GM19025 (cell line): ENCODE measurements around the gene TBR1.

Source experiments
- ATAC-seq: cut with Tn5 transposase; IDR thresholded peaks from one replicate; pipeline ENCODE4 v1.9.1; 2021; ENCODE audit warnings: mild to moderate bottlenecking, low read depth, moderate library complexity; ENCODE audit not compliant: unreplicated experiment

The TBR1 gene

DNA sequence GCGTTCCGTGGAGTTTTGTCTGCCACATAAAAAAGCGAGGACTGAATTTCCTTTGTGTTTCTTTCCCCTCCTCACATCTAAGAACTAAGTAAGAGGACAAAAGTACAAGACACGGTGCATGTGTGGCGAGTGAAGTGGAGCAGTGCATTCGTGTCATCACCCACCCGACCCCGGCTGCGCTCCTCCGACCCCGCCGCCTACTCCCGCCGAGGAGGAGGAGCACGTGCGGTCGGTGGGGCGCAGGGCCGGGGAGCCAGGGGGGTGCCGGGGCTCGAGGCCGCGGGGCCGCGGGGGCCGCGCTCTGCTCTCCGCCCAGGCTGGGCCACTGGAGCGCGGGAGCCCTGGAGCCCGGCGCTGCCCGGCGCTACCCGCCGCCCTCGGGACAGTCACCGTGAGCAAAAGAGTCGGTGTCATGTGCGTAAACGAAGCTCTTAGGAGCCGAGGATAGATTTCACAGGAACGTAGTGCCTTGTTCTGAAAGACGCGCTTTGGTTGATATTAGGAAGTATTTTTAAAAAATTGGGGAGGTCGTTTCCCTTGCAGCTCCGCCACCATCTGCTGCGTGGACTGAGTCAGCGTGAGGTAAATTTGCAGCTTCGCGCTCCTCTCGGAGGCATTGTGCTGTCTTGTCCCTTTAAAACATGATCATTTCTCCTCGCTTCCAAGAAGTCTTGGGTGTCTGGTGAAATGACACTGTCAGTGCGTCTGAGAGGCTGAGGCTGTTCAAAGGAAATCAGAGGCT is 11.0 kb downstream of the TBR1 start:
- no peak for ATAC-seq

DNA sequence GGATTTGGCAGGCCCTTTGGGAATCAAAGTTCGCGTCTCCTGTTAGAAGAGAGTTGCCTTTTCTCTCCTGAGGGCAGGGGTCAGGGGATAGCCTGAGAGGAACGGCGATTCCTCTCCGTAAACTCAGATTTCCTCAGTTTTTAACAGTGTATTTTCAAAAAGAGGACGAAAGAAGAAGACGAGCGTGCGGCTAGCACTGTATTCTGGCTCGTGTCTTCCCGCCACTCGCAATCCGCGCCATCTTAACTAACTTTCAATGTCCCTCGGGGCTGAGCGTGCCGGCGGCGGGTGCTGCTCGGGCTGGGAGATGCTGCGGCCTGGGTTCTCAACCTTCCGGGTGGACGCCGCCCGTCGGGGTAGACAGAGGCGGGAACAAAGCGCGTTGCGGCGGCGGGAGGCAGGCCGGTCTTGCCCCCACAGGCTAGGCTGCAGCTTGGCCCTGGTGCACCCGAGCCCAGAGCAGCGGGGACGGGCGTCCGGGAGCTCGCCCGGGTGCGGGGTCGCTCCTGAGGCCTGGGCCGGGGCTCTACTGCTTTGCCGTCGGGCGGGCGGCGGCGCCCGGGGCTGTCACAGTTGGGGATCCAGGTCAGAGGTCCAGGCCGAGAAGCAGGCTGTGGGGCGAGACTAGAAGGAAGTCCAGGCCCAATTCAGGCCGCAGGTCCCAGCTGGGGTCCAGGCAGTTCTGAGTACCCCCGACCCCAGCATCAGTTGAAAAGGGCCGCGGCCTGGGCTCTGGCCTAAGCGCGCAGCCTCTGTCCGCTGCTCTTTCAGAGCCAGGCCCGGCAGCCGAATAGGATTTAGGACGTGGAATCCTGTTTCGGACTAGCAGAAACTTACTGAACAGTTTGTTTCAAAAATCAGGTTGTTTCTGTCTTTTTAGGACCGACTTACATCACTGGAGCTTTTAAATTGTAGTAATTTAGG is 11.8 kb downstream of the TBR1 start:
- no peak for ATAC-seq

GRCh38 chr2:161430386-161430785 is 14.3 kb downstream of the TBR1 start:
- ATAC-seq = no peak

GRCh38 chr2:161432107-161432506 is 16.0 kb downstream of the TBR1 start:
- ATAC-seq = no peak

DNA sequence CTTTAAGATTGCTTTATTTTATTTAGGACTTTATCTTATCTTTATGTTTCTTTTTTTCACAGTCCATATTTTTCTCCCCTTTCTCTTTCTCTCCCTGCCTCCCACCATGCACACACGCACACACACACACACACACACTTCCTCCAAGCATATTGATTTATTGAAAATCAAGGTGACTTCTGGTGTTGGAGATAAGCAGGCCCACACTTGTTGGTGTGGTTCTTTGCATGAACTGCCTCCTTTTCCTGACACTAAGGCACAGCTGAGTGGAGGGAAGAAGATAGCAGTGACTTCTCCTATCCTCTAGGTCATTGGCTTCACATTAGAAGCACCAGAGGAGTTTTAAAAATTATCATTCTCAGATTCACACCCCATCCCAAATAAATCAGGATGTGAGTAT is 18.0 kb downstream of the TBR1 start:
- no peak for ATAC-seq

DNA sequence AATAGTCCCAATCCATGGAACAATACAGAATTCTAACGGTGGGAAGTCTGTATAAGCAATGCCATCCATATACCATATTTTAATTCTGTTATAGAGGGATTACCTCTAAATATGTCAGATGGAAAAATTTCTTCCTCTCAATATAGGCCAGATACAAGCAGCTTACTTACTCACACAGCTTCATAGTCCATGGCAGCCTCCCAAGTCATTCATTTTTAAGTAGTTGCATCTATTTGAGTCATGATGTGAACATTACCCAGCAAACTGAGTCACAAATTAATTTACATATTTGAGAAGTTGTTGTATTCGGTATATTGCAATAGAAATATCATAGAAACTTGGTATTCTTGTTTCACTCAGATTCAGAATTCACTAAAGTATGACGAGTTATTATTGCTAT is 20.3 kb downstream of the TBR1 start:
- ATAC-seq = no peak

- ATAC-seq = no peak
These were observed 22.5 kb downstream of the TBR1 start for GRCh38 chr2:161438598-161438997.

GRCh38 chr2:161445097-161445496 is 29.0 kb downstream of the TBR1 start:
- no peak for ATAC-seq

DNA sequence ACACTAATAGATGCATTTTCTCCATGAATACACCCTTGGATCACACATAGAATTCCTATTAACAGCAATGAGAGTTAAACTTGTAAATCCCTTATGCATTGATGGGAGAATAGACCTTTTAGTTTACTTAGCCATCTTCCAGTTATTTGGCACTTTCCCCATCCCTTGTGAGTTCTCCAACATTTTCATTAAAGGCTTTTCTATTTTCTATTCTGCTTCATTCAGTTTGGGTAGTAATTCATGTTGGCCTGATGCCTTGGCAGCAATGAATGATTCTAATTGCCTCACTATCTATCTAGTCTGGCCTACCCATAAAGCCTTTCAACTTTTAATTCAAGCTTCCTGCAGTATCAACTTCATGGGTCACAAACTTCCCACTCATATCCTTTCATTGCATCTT is 32.3 kb downstream of the TBR1 start:
- no peak for ATAC-seq

DNA sequence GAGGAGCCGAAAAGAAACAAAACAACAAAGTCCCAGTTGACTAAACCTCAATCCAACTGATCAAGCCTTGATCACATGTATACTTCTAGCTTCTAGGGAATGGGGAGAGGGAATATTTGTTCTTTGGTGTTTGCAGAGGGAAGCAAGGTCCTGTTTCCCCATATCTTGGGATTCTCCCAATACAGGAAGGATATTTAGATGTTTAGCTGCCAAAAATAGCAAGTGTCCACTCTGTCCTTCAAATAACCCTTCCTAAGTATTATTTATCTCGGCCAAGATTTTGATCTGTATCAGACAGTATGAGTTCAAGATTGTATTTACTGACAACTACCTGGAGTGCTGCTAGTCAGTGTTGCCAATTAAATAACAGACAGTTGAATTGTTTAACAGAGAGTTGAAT is 55.5 kb downstream of the TBR1 start:
- no peak for ATAC-seq

GRCh38 chr2:161474920-161475319 is 58.8 kb downstream of the TBR1 start:
- no peak for ATAC-seq
